Hematopoietic multipotent progenitor cell treated with erythropoietin and hydrocortisone succinate and interleukin-3 and kit ligand, for 15 days (in vitro differentiated cells): ENCODE results near the gene DYNC2I2.
"Not testable (repeated sequence)": the region's sequence is repeated elsewhere in the genome, so short reads cannot be mapped to it uniquely, and the experiment has no call there.

Source experiments
- DNase-seq: peaks from one replicate; pipeline ENCODE4 v3.0.0-alpha.2; 2015; ENCODE audit warnings: low spot score

Gene DYNC2I2

GRCh38 chr9:128685636-128686489, 29.2 kb upstream of the DYNC2I2 start:
- peak; percentile 56 for DNase-seq

- DNase-seq = no peak
Measured at GRCh38 chr9:128684325-128685199, 27.9 kb upstream of the DYNC2I2 start.

DNA sequence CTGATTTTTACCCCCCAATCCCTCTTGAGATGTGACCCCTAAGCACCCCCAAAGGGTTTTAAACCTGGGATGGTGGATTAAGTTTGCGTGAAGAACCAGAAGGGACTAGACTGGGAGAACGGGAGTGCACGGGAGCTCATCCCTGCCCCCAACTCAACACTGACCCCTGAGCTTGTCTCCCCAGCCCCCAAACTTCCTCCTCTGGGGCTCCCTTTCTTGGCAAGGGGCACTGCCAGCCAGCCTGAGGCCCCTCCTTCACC, 27.3 kb upstream of the DYNC2I2 start:
- no peak for DNase-seq

- DNase-seq = no peak
Measured at GRCh38 chr9:128683340-128684064, 26.9 kb upstream of the DYNC2I2 start.

DNA sequence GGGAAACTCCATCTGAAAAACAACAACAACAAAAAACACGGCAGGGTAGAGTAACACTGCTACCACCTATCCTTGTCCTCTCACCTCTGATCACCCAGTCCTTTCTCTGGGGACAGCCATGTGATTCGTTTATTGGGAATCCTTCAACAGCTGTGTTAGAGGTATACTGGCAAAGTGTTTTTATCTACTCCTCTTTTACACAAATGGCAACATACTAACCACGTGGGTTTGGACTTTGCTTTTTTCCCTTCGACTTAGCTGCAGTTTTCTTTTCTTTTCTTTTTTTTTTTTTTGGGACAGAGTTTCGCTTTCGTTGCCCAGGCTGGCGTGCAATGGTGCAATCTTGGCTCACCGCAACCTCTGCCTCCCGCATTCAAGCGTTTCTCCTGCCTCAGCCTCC, 21.1 kb upstream of the DYNC2I2 start:
- no peak for DNase-seq

DNA sequence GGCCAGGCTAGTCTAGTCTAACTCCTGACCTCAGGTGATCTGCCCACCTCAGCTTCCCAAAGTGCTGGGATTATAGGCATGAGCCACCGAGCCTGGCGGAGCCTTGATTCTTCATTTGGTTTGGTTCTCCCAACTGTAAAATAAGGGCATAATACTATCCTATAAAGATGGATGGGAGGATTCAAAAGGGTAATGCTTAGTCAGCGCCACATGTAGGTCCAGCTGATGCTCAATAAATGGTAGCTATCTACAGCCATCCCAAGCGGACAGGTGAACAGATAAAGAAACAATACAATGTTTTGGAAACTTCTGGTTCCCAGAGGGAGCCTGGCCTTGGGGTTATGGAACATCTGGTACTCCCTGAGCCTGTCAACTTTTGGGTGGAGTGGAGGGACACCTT, 18.7 kb upstream of the DYNC2I2 start:
- DNase-seq = no peak

DNA sequence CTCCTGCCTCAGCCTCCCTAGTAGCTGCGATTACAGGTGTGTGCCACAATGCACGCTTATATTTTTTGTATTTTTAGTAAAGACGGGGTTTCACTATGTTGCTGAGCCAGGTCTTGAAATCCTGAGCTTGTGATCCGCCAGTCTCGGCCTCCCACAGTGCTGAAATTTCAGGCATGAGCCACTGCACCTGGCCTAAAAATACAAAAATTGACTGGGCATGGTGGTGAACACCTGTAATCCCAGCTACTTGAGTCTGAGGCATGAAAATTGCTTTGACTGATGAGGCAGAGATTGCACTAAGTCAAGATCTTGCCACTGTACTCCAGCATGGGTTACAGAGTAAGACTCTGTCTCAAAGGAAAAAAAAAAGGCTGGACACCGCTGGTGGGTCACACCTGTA, 13.1 kb upstream of the DYNC2I2 start:
- no peak for DNase-seq

- DNase-seq = not testable (repeated sequence)
Measured at GRCh38 chr9:128666481-128666941, 9.9 kb upstream of the DYNC2I2 start.

DNA sequence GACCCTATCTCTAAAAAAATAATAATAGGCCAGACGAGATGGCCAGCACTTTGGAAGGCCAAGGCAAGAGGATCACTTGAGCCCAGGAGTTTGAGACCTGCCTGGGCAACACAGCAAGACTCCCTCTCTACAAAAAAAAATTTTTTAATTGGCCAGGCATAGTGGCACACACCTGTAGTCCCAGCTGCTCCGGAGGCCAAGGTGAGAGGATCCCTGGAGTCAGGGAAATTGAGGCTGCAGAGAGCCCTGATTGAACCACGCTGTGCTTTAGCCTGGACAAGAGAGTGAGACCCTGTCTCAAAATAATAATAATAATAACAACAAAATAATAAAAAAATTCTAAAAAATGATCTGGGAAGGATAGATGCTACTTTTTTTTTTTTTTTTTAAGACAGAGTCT, 1.1 kb upstream of the DYNC2I2 start:
- DNase-seq = no peak

DNA sequence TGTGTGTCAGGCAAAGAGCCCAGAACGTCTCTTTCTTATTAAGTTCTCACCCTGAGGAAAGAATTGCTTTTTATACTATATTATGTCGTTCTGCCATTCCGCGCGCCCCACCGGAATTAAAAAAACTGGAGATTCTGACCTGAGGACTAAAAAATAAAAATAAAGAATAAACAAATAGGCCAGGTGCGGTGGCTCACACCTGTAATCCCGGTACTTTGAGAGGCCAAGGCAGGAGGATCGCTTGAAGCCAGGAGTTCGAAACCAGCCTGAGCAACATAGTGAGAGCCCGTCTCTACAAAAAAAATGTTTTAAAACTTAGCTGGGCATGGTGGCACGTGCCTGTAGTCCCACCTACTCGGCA, 677 bp upstream of the DYNC2I2 start:
- DNase-seq = no peak

DNA sequence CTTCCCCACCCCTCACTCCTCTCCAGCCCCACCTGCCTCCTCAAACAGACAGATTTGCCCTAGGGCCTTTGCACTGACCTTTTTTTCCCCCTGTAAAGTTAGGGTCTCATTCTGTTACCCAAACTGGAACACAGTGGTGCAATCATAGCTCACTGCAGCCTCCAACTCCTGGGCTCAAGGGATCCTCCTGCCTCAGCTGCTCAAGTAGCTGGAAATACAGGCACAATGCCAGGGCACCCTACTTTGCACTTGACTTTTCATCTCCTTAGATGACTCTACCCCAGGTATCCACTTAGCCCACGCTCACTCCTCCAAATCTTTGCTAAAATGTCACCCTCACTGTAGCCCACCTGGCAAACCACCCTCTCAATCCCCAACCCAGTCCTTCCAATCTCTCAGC, 2.2 kb downstream of the DYNC2I2 start:
- DNase-seq = no peak

DNA sequence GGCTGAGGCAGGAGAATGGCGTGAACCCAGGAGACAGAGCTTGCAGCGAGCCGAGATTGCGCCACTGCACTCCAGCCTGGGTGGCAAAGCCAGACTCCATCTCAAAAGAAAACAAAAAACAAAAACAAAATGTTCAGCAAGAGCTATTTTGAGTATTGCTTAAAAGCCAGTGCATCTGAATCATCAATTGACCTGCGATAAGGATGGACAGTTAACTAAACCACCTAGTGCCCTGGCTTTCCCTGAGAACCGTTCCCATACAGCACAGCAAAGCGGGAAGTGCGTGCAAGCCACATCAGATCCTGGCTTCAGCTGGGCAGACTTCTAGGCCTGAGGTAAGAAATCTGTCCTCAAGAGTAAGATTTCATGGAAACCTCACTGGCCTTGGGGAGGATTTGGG, 2.7 kb downstream of the DYNC2I2 start:
- no peak for DNase-seq

- DNase-seq = no peak
Measured at GRCh38 chr9:128651798-128652197, 4.8 kb downstream of the DYNC2I2 start.

GRCh38 chr9:128648206-128648605, 8.4 kb downstream of the DYNC2I2 start:
- DNase-seq = peak; percentile 68

DNA sequence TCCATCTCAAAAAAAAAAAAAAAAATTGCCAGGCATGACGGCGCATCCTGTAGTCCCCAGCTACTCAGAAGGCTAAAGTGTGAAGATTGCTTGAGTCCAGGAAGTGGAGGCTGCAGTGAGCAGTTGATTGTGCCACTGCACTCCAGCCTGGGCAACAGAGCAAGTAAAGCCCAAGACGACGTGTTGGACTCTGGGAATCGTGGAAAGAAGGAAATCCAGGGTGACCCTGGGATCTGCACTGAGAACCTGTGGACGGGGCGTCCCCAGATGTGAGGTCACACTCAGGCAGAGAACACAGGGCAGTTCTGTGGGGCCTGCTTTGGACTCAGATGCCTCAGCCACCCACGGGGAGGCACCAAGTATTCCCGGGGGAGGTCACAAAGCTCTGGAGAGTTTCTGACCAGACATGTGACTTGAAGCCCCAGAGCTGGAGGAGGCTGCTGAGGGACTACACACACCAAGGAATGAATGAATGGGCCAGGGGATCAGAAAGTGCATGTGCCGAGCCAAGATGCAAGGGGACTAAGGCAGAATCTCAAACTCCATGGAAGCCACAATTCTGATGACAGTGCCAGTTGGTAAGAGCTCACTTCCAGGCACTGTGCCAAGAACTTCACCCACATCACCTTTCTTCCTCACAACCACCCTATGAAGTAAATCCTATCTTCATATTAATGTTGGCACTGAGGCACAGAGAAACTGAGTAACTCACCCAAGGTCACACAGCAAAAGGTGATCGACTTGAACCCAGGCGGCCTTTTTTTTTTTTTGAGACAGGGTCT, 12.9 kb downstream of the DYNC2I2 start:
- DNase-seq = peak; percentile 23

DNA sequence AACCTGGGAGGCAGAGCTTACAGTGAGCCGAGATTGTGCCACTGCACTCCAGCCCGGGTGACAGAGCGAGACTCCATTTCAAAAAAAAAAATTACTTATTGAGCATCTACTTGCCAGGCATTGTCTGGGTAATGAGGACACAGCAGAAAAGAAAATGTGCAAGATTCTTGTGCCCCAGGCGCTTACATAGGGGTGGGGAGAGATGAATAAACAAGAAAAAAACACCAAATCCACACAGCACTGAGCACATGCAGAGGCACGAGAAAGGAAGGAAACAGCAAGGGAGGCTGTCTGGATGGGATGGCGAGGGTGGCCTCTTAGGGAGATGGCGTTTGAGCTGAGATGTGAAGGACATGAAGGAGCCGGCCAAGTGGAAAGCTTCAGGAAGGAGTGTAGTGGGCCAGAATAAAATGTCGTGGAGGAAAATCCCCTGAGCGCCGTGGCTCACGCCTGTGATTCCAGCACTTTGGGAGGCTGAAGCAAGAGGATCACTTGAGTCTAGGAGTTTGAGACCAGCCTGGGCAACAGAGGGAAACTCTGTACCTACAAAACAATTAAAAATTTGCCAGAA, 13.9 kb downstream of the DYNC2I2 start:
- no peak for DNase-seq

GRCh38 chr9:128640603-128641002, 16.0 kb downstream of the DYNC2I2 start:
- no peak for DNase-seq

DNA sequence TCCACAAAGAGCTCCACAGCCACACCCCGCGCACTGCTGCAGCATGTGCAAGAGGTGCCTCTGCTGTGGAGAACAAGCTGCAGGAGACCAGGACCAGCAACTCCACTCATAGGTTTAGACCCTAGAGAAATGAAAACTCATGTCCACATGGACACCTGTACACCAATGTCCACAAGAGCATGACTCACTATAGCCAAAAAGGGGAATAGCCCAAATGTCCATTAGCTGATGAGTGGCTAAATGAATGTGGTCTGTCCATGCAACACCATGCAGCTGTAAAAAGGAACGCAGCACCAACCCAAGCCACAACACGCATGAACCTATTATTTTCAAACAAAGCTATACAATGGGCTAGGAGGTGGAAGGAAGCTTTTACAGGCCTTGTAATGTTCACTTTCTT, 18.1 kb downstream of the DYNC2I2 start:
- no peak for DNase-seq

DNA sequence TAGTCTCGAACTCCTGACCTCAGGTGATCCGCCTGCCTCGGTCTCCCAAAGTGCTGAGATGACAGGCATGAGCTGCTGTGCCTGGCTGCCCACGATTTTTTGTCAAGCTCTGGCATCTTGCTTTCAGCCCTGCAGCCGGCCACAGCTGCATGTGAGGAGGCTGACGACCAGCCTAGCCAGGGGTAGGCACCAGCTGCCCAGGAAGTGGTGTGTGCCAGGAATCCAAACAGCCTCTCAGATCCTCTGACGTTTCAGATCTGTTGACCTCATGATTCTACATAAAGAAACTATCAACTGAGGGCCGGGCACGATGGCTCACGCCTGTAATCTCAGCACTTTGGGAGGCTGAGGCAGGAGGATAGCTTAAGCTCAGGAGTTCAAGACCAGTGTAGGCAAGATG, 19.0 kb downstream of the DYNC2I2 start:
- no peak for DNase-seq

GRCh38 chr9:128636556-128637530, 19.8 kb downstream of the DYNC2I2 start:
- DNase-seq = no peak
